ENCODE data around the gene GPHN. TPM values are rescaled to one million over a fixed set of nuclear protein-coding genes. Genes with fewer than 3 reads are reported as not detected.

GPHN gene
- total and polyA plus RNA-seq, 2 of the 8 experiments (the other 6 are each of a cell fraction or from before 2014, with no cell fraction given) = 6.0 to 16.0 TPM

GRCh38 chr14:66568220-66568619 is 60.3 kb downstream of the GPHN start:
- no peak overlapping the region for H3K14ac ChIP-seq (ENCODE audit: insufficient read length)
- H3K9me3 ChIP-seq (ENCODE audit: insufficient read depth in 2 of 2, low read depth in 1 of 2, low read length in 1 of 2) = no peaks in the 10 kb centered on the region
- no peak overlapping the region for H2AFZ ChIP-seq (ENCODE audit: low read length)
- DNase-seq (ENCODE audit: low read depth in 1 of 2, low spot score in 2 of 2) (no peak), FAIRE-seq (no peak)
- no peak overlapping the region for H2BK5ac ChIP-seq (ENCODE audit: low read depth, low read length)
- no peak overlapping the region for H2AK5ac ChIP-seq (ENCODE audit: low read depth, low read length)
- no peak overlapping the region for H2BK12ac ChIP-seq (ENCODE audit: low read depth, low read length)
- no peak overlapping the region for H3K27ac ChIP-seq (ENCODE audit: low read depth, low read length)
- no peak overlapping the region for H4K91ac ChIP-seq (replicated peaks; ENCODE audit: insufficient read length, low read length)
- no peaks in the 10 kb centered on the region for H3K79me1 ChIP-seq (ENCODE audit: low read depth, low read length)
- no peak overlapping the region for H2BK15ac ChIP-seq (ENCODE audit: low read length)
- H3K27me3 ChIP-seq (replicated peaks in 1 of 4; ENCODE audit: control insufficient read depth in 3 of 4, extremely low read depth in 1 of 4, insufficient read depth in 3 of 4, low read length in 3 of 4) = no peaks in the 10 kb centered on the region
- peaks cover 0 to 28% of the 10 kb centered on the region in 2 experiments; a peak in 2 of 4 replicates for H3K79me2 ChIP-seq (ENCODE audit: control insufficient read depth in 1 of 2, insufficient read depth in 2 of 2, low read length in 2 of 2)
- H3K9ac ChIP-seq (replicated peaks in 1 of 4; ENCODE audit: extremely low read depth in 1 of 4, low read depth in 3 of 4, low read length in 3 of 4) = no peak overlapping the region
- H3K23ac ChIP-seq (ENCODE audit: insufficient read length) = no peak overlapping the region
- peaks cover 0 to 2% (median 0%) of the 10 kb centered on the region in 4 experiments; a peak in 1 of 7 replicates for H3K4me1 ChIP-seq (replicated peaks in 1 of 4; ENCODE audit: control insufficient read depth in 3 of 4, insufficient read depth in 4 of 4, low read length in 3 of 4)
- 92% methylated on average over 2 of the region's 2 CpGs; no CpG with 5 or more reads in 1 of the 2 experiments for WGBS, 2 experiments (ENCODE audit: extremely low coverage in 1 of 2, insufficient coverage in 1 of 2, insufficient read length in 1 of 2, insufficient replicate concordance in 2 of 2, low coverage in 1 of 2, low lambda C conversion rate in 2 of 2, missing lambda C conversion rate in 1 of 2)
- POLR2A ChIA-PET (ENCODE audit: partially characterized antibody) = no interaction called here
- CTCF ChIA-PET (ENCODE audit: partially characterized antibody) = no interaction called here
- H4K20me1 ChIP-seq (replicated peaks in 1 of 2; ENCODE audit: control insufficient read depth in 1 of 2, insufficient read depth in 2 of 2, low read length in 2 of 2) = no peaks in the 10 kb centered on the region
- no peak overlapping the region for H3K4me3 ChIP-seq (ENCODE audit: extremely low read depth in 1 of 4, insufficient read depth in 2 of 4, low read depth in 3 of 4, low read length in 4 of 4)
- H4K5ac ChIP-seq (ENCODE audit: insufficient read length, low read depth, low read length) = no peak overlapping the region
- H2BK120ac ChIP-seq (replicated peaks; ENCODE audit: low read depth, low read length) = no peak overlapping the region
- no peak overlapping the region for H2BK20ac ChIP-seq (ENCODE audit: low read length)
- H4K8ac ChIP-seq (ENCODE audit: extremely low read depth, insufficient read depth, low read length) = no peak overlapping the region
- no peak overlapping the region for H3K4ac ChIP-seq (replicated peaks; ENCODE audit: insufficient read length, low read depth, low read length)
- no peak overlapping the region for H3K4me2 ChIP-seq (ENCODE audit: insufficient read depth in 1 of 2, low read depth in 2 of 2, low read length in 2 of 2)
- no peak overlapping the region for H3K56ac ChIP-seq (replicated peaks; ENCODE audit: insufficient read length, low read depth, low read length)
- H3K18ac ChIP-seq (ENCODE audit: extremely low read depth, low read length) = no peak overlapping the region
- no peaks in the 10 kb centered on the region for H3K36me3 ChIP-seq (ENCODE audit: control insufficient read depth in 2 of 4, insufficient read depth in 4 of 4, low read length in 3 of 4)
- H3K23me2 ChIP-seq (ENCODE audit: low read depth, low read length) = no peaks in the 10 kb centered on the region
- TF ChIP-seq KDM1A (IDR thresholded peaks at IDR 0.05; ENCODE audit: borderline replicate concordance, low read length) = no peak
- TF ChIP-seq SIRT6 (IDR thresholded peaks at IDR 0.05; ENCODE audit: low read length) = no peak
- TF ChIP-seq ASH2L (IDR thresholded peaks at IDR 0.05; ENCODE audit: low read length) = no peak
- no peak for TF ChIP-seq POLR2A (IDR thresholded peaks at IDR 0.05; ENCODE audit: control extremely low read depth in 1 of 2, low read depth in 2 of 2, low read length in 2 of 2)
- TF ChIP-seq RBBP5 (IDR thresholded peaks at IDR 0.05; ENCODE audit: borderline replicate concordance, low read depth, low read length) = no peak
- TF ChIP-seq BRCA1 (IDR thresholded peaks at IDR 0.05; ENCODE audit: low read depth, low read length) = no peak
- TF ChIP-seq EGR1 (IDR thresholded peaks at IDR 0.05; ENCODE audit: borderline replicate concordance, low read depth, low read length) = no peak
- TF ChIP-seq YY1 (IDR thresholded peaks at IDR 0.05; ENCODE audit: low read depth, low read length) = no peak
- TF ChIP-seq POLR2AphosphoS5 (IDR thresholded peaks at IDR 0.05; ENCODE audit: low read depth, low read length) = no peak
- no peak for TF ChIP-seq RFX5 (IDR thresholded peaks at IDR 0.05; ENCODE audit: borderline replicate concordance, low read depth, low read length)
- no peak for TF ChIP-seq SUZ12 (IDR thresholded peaks at IDR 0.05; ENCODE audit: low read length)
- TF ChIP-seq TAF1 (IDR thresholded peaks at IDR 0.05; ENCODE audit: low read depth, low read length) = no peak
- no peak for TF ChIP-seq RAD21 (IDR thresholded peaks at IDR 0.05 in 1 of 2, conservative IDR thresholded peaks at IDR 0.05 in 1 of 2; ENCODE audit: low read depth in 2 of 2, low read length in 2 of 2)
- no peak for TF ChIP-seq SRF (IDR thresholded peaks at IDR 0.05; ENCODE audit: low read depth, low read length)
- no peak for TF ChIP-seq BCL11A (IDR thresholded peaks at IDR 0.05; ENCODE audit: low read depth in 2 of 2, low read length in 2 of 2)
- no peak for TF ChIP-seq KDM5A (IDR thresholded peaks at IDR 0.05; ENCODE audit: low read length)

Data from H1 (cell line).